Stimulated activated CD8-positive, alpha-beta memory T cell treated with anti-CD3 and anti-CD28 coated beads, Interleukin-7, amount 100 ng/mL, for 1 hour (primary cell): ENCODE measurements around the gene MTHFD1.
A peak's percentile ranks its signal among the peaks of the same experiment; 100 is the strongest.

Experiments used
- DNase-seq, 2 donors: peaks; one replicate each; pipeline ENCODE4 v3.0.0-alpha.2; 2020; ENCODE audit warnings: low read depth in 2 of 2

The MTHFD1 gene

GRCh38 chr14:64495252-64495651 lies 107.1 kb downstream of the MTHFD1 start:
- no peak for DNase-seq

- no peak for DNase-seq
Observed at GRCh38 chr14:64496764-64497163, 108.6 kb downstream of the MTHFD1 start.

GRCh38 chr14:64500088-64500487 lies 111.9 kb downstream of the MTHFD1 start:
- no peak for DNase-seq

GRCh38 chr14:64501411-64502171 lies 113.4 kb downstream of the MTHFD1 start:
- no peak for DNase-seq

- DNase-seq: no peak
Observed at GRCh38 chr14:64502456-64502855, 114.3 kb downstream of the MTHFD1 start.

- no peak for DNase-seq
Observed at GRCh38 chr14:64502887-64503433, 114.8 kb downstream of the MTHFD1 start.

GRCh38 chr14:64503434-64504309 lies 115.5 kb downstream of the MTHFD1 start, which contains the start of gene ZBTB25:
Gene ZBTB25, minus strand, starts transcription at chr14:64503838. Its CDS starts 13,305 bp downstream, at chr14:64490533.
- DNase-seq: peak; percentile 88 to 90

GRCh38 chr14:64504310-64504896 lies 116.2 kb downstream of the MTHFD1 start, which contains the start of gene ZBTB1:
Gene ZBTB1, plus strand, starts transcription at chr14:64504770. Its CDS starts 16,735 bp downstream, at chr14:64521505.
- DNase-seq: peak; percentile 63 to 72

- peak; percentile 61 to 67 for DNase-seq
Observed at GRCh38 chr14:64504897-64505794, 117.0 kb downstream of the MTHFD1 start.

- no peak for DNase-seq
Observed at GRCh38 chr14:64506721-64507120, 118.6 kb downstream of the MTHFD1 start.

GRCh38 chr14:64507376-64508156 lies 119.4 kb downstream of the MTHFD1 start:
- DNase-seq: no peak

- no peak for DNase-seq
Observed at GRCh38 chr14:64508215-64508776, 120.1 kb downstream of the MTHFD1 start.

GRCh38 chr14:64509036-64509435 lies 120.9 kb downstream of the MTHFD1 start:
- no peak for DNase-seq
